Activated CD4-positive, CD25-positive, alpha-beta regulatory T cell (primary cell): ENCODE data around the gene SYT9.
"Not testable (repeated sequence)": the region's sequence is repeated elsewhere in the genome, so short reads cannot be mapped to it uniquely, and the experiment has no call there.

Experiments
- DNase-seq, 4 experiments: peaks; one replicate each; lab custom pipeline; 2025; lab: John Stamatoyannopoulos, UW

SYT9 gene

DNA sequence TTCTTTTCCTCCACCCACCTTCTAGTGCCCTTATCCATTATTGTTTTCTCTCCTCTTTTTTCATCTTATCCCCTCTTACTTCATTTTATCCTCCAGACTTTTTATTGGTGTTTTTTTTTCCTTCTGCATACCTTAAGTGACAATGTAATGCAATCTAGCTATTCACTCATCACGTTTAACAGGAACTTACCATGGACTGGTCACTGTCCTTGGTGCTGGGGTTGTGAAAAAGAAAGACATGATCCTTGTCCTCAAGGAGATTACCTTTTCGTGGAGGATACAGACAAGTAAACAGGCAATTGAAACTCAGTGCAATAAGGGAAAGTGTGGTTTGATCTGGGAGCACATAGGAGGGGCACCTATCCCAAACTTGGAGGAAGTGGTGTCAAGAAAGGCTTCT lies 20.7 kb downstream of the SYT9 start:
- DNase-seq = no peak

DNA sequence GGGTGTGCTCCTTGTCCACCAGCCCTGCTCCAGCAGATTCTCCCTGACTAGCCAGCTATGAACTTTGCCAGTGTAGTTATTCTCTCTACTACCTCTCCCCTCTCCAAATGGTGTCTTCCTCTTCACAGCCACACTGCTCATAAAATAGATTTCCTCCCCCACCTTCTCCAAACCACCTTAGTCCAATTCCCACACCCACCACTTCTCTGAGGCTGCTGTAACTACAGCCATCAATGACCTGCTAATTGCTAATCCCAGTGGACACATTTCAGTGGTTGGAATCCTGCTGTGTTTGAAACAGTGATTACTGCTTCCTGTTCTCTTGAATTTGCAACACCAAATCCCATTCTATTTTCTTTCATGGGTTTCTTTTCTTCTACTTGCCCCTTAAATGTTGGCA lies 23.4 kb downstream of the SYT9 start:
- no peak for DNase-seq

DNA sequence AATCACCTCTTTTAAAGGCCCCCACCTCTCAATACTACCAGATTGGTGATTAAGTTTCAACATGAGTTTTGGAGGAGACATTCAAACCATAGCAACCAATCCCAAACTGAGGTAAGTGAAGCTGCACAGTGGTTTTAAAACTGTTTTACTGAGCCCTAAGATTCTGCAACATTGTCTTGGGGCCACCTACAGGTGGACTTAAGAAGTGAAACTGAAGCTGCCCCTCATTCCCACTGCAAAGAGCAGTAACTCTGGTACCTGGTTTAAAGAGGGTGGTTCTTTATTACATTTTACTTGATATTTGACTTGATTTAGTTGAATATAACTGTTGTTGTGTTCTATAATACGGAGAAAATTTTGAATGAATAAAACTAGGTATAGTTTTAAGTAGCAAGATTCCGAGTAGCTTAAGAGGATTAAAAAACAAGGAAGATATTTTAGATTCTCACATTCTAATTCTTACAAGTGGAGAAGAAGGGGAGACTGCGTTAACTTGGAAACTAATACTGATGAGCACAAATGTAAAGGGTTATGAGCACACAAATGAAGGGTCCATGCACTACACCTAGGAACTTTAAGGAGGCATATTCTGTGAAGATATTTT lies 26.7 kb downstream of the SYT9 start:
- DNase-seq = no peak

DNA sequence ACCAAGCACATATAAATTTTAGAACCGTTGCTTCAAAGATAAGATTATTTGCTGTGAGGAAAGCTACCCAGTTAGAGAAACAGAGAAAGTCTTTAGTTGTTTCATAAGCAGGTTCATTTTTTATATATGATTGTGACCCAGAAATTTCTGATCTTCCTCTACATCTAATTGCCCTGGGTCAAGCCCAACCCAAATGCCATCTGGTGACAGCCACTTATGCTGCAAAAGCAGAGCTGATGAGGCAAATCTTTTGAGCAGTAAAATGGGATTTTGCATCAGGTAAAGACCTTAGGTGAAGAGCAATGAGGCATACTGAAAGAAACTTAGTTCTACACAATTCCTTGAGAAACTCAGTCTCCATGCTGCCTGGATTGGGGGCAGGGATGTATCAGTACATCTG lies 28.0 kb downstream of the SYT9 start:
- DNase-seq = no peak

DNA sequence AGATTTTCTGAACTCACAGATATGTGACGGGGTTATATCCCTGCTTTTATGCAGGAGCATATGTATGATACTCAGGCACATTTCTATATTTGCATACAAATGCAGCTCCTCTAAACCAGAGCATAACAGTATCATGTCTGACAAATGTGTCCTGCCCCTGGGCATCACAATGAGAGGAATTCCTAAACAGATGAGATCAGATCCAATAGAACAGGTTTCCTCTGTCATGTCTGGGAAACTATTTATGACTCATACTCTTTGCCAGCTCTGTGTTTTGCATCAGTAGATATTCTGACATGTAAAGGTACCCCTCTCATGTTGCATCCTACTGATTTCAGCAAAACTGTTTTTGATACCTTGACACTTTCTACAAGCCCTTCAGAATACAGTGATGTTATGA lies 29.4 kb downstream of the SYT9 start:
- DNase-seq = no peak

DNA sequence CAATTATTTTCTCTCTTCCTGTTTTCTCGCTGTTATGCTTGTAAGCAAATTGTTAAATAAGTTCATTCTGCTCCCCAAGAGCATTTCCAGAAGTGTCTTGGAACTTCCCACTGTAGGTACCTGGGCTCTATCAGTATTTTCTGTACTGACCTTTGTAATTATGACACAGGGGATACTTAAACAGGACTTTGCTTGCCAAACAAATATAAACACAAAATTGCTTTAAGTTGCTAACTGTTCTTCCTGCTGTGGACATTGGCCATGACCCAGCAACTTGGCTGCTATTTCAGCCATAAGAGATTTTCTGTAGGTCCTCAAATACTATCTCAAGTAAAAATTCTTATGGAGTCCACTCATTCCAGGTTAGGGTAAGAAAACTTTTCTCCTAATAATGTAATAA lies 30.1 kb downstream of the SYT9 start:
- DNase-seq = no peak

DNA sequence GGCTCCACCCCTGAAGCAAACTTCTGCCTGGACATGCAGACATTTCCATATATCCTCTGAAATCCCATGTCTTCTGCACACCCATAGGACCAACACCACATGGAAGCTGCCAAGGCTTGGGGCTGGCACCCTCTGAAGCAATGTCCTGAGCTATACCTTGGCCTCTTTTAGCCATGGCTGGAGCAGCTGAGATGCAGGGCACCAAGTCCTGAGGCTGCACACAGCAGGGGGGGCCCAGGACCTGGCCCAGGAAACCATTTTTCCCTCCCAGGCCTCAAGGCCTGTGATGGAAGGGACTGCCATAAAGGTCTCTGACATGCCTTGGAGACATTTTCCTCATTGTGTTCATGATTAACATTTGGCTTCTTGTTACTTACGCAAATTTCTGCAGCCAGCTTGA lies 34.5 kb downstream of the SYT9 start:
- no peak for DNase-seq

DNA sequence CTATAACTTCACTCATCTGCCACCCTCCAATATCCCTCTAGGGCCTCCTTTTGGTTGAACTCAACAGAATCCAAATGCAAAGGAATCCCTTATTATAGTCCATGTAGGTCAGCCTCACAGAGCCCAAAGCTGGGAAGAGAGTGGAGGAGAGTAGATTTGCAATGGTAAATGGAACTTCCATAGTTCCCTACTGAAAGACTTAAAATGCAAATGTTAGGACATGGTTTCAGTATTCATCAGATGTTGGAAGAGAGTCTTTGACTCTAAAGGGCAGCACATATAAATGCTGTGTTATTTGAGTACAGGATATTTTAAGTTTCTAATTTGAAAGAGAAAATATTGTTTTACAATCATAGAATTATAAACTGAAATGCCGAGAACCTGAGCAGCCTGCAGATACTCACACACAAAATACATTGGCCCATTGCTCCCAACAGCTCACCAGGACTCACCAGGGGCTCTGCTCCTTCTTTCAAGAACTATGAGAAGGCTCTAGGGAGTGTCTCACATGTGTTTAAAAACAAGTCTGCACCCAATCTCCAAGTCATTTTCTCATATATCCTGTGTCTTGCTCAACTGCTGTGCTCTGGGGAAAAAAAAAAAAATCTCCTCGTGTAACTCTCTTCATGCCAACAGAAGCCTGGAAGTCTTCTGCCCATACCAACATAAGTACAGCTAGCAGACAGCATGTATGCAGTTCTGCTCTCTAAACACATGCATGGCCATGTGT lies 39.6 kb downstream of the SYT9 start:
- no peak for DNase-seq

DNA sequence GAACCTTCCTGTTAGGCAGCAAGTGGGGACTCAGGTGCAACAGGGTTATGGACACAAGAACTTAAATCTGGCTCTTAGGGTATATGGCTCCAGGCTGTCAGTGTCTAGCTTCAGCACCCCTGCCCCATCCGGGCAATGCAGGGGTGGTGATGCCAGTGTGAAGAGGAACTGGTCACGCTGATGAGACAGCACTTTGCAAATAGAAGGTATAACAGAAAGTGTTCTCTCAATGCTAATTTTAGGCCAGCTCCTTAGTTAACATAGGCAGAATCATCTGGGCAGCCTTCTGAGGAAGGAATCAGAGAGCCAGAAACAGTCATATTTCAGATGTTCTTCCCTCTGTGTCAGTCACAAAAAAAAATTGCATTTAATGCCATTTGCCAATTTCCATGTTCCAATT lies 41.2 kb downstream of the SYT9 start:
- DNase-seq = no peak

DNA sequence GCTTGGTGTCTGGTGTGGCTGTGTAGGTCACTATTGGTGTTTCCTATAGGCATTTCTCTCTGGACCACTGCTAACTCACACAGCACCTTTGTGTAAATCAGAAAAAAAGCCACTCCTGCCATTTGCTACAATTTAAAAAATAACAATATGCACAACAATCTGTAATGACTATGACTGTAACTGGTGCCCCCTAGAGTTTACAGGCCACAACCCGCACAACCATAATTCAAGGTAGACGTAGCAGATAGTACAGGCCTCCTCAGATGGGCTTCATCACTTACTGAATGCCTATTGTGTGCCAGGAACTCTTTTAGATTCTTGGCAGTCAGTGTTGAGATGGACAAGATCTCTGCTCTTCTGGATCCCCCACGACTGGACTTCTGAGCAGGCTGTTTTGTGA lies 47.7 kb downstream of the SYT9 start:
- no peak for DNase-seq

DNA sequence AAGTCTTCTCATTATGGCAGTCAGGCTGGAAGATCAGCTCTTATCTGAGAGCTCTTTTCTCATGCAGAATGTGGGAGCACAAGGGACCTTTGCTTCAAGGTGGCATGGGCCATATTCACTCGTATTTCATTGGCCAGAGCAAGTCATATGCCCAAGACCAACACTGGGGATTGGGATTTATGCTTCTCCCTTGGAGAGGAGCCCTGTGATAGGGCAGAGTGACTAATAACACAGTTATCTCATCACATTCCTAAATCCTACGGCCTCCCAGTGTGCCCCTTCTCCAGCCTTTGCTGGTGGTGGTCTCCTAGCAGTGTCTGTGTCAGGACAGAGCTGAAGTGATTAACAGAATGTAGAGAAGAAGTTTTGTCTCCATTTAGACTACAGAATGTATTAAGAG lies 48.6 kb downstream of the SYT9 start:
- no peak for DNase-seq

DNA sequence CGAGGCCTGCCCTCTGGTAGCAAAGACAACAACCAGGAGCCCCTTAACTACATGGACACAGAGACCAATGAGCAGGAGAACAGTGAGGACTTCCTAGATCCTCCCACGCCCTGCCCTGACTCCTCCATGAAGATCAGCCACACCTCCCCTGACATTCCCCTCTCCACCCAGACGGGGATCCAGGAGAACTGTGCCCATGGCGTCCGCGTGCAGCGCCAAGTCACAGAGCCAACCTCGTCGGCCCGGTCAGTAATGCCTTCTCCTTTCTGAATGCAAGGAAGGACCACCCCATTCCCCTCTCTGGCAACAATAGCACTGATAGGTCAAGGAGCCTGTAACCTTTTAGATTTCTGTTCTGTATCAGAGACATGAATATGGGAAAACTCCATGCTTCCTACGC lies 51.4 kb downstream of the SYT9 start:
- no peak for DNase-seq

DNA sequence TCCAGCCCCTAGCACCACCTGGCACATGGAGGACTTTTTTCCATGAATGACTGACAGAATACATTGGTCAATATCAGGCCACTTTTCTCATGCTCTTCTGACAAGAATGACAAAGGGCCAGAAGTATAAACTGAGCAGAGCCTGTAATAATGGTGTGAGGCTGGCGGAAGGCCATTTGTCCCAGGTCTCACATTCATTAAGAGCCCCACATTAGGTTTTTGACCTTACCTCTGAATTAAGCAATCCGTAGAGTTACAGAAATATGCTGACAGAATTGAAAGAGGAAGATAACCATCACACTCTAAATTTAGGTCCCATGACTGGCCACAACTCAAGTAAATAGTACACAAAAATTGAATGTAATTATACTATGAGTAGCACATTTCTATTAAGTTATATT lies 55.2 kb downstream of the SYT9 start:
- no peak for DNase-seq

DNA sequence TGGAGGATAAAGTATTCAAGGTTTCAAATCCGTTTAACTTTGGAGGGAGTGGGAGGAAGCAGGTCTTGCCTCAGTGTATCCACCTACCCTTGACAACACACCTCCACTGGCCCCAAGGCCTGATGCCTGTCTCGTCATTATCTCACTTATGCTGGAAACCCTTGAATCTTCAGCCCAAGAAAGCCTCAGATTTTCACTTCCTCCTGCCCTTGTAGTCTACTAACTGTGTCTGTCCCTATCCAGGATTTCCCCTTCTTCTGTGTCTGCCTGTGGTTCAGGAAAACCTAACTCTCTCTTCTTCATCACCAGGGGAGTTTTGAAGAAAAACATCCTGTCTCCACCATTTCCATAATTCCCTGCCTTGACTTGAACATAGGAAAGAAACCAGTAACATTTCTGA lies 56.1 kb downstream of the SYT9 start:
- DNase-seq = no peak

DNA sequence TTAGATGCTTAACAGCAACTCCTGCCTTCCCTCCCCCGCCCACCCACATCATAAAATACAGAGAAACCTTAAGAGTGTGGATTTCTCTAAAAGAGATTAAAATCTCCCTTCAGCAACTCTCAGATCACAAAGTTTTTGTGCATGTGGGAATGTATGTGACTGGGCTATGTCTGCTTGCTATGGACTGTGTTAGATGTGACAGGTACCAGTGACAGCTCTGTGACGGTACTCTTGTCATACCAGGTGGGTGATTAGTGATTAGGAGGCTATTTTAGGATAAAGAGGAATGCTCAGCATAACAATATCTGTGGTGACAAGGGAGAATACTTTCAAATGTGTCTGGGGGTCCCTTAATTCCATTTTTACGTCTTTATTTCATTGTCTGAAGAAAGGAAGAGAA lies 60.2 kb downstream of the SYT9 start:
- no peak for DNase-seq

DNA sequence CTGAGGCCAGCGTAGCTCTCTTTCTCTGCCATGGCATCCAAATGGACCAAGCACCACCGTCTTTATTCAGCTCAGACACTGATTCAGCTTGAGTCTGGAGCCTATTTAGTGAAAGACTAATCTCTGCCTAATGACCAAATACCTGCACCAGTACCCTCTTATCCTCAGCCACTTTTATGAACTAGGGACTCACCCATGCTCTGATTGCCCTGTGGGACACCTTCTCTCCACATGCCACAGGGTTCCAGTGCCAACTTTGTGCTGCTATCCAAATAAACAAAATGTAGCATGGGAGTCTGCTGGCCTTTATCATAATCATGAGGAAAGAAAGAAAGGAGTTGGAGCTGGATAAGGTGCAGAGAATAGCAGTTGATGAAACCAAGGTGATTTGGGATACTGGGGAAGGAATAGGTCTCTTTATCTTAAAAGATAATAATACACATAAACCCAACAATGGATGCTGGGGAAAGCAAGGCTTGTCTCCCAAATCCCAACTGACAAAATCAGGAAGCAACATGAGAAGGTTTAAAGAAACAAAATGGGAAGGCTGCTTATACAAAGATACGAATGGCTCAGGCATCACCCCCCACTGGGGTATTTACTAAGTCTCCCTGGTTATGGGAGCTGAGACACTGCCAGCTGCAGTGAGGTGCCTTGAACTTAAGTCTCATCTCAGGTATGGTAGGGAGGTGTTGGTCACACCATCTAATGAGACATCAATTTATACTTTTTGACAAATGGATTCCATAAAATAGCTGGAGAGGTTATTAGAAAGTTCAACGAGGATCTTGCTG lies 63.3 kb downstream of the SYT9 start:
- DNase-seq = no peak

DNA sequence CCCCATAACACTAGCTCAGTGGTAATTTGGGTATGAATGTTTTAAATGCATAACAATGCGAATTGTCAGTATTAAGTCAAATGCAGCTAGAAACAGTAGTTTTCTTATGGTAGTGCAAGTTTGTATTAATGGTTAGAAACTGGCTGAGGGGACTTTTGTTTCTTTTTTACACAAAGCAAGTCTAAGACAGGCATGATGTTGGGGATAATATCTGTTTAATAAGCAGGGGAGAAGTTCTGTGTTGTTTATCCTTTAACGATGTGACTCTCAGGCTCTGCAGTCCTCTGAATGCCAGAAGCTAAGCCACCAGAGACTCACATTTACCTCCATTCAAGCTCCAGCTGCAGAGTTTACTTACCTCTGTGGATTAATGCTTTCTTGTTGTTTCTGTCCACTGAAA lies 67.8 kb downstream of the SYT9 start:
- no peak for DNase-seq

DNA sequence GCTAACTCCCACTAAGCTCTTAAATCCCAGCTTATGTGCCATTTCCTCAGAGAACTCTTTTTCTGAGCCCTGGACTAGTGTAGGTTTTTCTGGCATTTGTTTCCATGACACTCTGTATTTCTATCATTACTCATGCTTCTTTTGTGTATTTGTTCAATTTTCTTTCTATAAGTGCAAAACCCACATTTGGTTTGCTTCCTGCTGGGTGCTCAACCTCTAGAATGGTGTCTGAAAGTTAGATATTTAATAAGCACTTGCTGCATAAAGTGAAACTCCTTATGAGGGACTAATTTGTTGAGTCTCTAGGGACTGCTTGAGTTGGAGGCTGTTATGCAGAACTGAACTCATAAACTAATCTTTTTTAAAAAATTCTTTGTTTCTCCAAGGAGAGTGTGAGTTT lies 68.6 kb downstream of the SYT9 start:
- DNase-seq = no peak

DNA sequence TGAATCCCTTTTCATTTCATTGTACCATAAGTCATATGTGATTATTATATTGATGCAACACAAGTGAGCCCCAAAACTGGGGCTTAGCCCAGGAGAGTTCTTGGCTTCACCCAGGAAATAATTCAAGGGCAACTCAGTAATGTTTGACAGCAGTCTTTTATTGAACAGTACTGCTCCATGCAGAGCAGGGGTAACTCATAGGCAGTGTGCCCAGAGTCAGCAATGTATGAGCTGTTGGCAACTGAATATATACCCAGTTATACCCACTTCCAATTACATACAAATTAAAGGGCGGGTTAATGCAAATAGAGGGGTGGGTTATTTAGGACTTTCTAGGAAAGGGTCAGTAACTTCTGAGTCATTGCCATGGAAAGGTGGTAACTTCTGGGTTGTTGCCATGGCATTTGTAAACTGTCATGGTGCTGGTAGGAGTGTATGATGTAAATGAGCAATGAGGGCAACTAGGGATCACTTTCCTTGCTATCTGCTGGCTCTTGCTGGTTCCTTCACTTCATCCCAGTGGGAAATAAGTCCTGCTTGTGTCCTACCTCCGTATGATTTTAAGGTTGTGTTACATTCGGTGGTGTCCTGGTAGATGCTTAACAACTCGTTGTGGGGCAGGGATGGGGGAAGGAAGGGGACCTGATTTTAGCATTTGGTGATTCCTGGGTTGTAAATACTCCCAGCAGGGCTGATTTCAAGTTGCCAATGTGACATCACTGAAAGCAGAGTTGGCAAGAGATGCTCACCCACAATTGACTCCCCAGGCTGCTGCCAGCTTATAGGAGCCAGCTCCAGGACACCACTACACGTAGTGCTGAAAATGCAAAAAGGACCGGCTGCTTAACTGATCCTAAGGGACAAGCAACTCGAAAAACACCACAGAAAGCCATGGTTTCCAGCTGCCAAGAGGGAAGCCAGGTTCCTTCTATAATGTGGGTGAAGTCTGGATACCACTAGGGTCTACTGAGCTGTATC lies 70.1 kb downstream of the SYT9 start:
- no peak for DNase-seq

DNA sequence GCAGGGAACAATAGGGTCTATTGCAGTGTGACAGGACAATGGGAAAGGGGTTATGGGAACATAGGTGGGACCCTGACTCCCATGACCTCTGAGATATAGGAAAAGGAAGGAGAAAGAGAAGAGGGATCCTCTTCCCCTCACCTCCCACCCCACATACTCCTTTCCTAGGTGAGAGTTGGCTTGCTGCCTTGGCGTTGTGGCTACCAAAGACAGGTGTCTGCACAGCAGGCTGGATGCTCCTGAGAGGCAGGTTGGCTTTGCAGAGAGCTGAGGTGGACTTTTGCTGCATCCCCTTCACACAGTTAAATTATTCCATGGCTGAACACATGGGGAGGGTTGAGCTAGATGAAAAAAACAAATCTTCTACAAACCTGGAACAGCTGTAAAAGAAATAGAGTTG lies 80.7 kb downstream of the SYT9 start:
- no peak for DNase-seq

DNA sequence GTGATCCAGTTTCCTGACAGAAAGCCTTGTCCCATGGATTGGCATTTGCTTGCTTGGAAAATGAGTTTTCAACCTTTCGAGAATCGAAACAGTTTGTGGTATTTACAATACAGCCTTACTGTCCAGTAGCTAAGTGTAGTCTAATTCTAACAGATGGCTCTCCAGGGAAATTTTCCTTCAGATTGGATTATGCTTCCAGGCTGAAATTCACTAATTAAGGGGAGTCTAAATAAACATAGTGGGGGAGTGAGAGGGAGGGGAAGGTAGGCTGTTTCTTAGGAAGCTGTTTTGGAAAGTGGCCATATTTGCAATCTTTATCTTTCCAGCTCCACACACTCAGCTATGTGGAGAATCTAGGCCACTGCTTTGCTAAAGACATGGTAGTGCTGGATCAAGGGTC lies 81.3 kb downstream of the SYT9 start:
- no peak for DNase-seq

DNA sequence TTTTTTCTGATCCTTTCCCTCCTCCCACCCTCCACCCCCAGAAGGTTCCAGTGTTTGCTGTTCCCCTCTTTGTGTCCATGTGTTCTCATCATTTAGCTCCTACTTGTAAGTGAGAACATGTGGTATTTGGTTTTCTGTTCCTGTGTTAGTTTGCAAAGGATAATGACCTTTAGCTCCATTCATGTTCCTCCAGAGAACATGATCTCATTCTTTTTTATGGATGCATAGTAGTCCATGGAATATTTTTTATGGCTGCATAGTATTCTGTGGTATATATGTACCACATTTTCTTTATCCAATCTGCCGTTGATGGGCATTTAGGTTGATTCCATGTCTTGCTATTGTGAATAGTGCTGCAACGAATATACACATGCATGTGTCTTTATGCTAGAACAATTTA lies 83.7 kb downstream of the SYT9 start:
- not testable (repeated sequence) for DNase-seq
